Activated T-helper 17 cell treated with anti-CD3 and anti-CD28 coated beads, Interleukin-2, amount 50 U/mL, for 72 hours (primary cell): ENCODE results near the gene SF3B4. TPM values are rescaled to one million over a fixed set of nuclear protein-coding genes. Genes with fewer than 3 reads are reported as not detected.
"Not testable (repeated sequence)": the region's sequence is repeated elsewhere in the genome, so short reads cannot be mapped to it uniquely, and the experiment has no call there.

ENCODE experiments used
- ATAC-seq: fragments of 150-1000 bp; cut with Tn5 transposase; replicated peaks from 2 replicates; pipeline ENCODE4 v1.10.0; 2021; ENCODE audit warnings: mild to moderate bottlenecking, moderate library complexity
- H3K27ac Mint-ChIP-seq: one replicate; pipeline ENCODE4 v1.8.0; 2022; ENCODE audit warnings: mixed read lengths
- H3K27me3 Mint-ChIP-seq: one replicate; pipeline ENCODE4 v1.8.0; 2022; ENCODE audit warnings: mixed read lengths
- H3K36me3 Mint-ChIP-seq: one replicate; pipeline ENCODE4 v1.8.0; 2022; ENCODE audit warnings: low read depth, mild to moderate bottlenecking, mixed read lengths
- H3K4me1 Mint-ChIP-seq: one replicate; pipeline ENCODE4 v1.8.0; 2022; ENCODE audit warnings: mixed read lengths
- H3K4me3 Mint-ChIP-seq: one replicate; pipeline ENCODE4 v1.8.0; 2022; ENCODE audit warnings: mild to moderate bottlenecking, mixed read lengths
- H3K9me3 Mint-ChIP-seq: one replicate; pipeline ENCODE4 v1.8.0; 2022; ENCODE audit warnings: mixed read lengths
- total RNA-seq, 2 donors: library from RNA; stranded (reverse); gene quantifications; one replicate each; pipeline ENCODE4 v1.2.3, GENCODE V29; 2022

SF3B4 gene
- total RNA-seq, 2 donors from 2014 or later = 45.8 to 90.6 TPM

DNA sequence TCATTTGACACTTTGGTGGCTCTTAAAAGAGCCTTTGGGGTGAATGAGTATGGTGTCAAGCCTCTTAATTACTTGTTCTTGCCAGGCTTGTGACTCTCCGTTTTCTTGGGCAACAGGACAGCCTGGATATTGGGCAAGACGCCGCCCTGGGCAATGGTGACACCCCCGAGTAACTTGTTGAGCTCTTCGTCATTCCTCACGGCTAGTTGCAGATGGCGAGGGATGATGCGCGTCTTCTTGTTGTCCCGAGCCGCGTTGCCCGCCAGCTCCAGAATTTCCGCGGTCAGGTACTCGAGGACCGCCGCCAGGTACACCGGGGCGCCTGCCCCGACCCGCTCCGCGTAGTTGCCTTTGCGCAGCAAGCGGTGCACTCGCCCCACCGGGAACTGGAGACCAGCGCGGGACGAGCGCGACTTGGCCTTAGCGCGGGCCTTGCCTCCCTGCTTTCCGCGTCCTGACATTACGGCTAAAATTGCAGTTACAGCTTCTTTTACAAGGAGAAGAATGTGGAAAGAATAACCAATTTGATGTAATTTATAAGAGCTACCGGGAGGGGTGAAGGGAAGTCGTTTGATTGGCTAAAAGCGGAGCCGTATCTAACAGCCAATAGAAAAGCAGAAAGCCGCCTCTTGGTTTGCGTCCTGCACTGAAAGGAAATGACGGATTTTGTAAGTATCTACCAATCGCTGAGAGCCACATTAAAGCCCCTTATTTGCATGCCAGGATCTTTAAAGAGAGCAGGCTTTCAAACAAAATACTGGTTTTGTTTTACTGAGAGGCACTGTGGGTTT lies 40.0 kb downstream of the SF3B4 start:
- Mint-ChIP-seq H3K4me3 (no peak overlapping the region), H3K9me3 (no peaks in the 10 kb centered on the region), H3K36me3 (no peaks in the 10 kb centered on the region), H3K4me1 (no peaks in the 10 kb centered on the region), H3K27me3 (no peaks in the 10 kb centered on the region), H3K27ac (no peak overlapping the region)
- peak; percentile 69 for ATAC-seq

DNA sequence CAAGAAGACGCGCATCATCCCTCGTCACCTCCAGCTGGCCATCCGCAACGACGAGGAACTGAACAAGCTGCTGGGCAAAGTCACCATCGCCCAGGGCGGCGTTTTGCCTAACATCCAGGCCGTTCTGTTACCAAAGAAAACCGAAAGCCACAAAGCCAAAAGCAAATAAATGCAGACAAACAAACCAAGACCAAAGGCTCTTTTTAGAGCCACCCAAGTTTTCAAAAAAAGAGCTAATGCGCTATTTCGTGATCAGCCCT lies 40.5 kb downstream of the SF3B4 start:
- H3K9me3 Mint-ChIP-seq, ATAC-seq, H3K27ac Mint-ChIP-seq: not testable (repeated sequence)

DNA sequence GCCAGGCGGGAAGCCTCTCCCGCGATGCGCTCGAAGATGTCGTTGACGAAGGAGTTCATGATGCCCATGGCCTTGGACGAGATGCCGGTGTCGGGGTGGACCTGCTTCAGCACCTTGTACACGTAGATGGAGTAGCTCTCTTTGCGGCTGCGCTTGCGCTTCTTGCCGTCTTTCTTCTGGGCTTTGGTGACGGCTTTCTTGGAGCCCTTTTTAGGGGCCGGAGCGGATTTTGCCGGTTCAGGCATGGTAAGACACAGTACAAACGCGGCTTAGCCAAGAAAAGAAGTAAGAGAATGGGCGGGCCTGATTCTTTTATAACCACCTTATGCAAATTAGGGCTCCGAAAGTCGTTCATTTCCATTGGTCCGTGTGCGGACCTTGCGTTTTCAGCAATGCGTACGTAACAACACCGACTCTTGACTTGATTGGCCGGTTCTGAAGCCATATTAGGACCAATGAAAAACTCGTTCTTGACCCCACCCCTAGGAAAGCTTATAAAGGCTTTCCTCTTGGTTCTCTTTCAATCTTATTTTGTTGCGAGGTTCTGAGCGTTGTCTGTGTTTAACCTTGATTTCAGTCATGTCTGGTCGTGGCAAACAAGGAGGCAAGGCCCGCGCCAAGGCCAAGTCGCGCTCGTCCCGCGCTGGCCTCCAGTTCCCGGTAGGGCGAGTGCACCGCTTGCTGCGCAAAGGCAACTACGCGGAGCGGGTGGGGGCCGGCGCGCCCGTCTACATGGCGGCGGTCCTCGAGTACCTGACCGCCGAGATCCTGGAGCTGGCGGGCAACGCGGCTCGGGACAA lies 41.0 kb downstream of the SF3B4 start:
- Mint-ChIP-seq H3K9me3 (no peaks in the 10 kb centered on the region), H3K4me3 (no peak overlapping the region), H3K27me3 (no peaks in the 10 kb centered on the region), H3K36me3 (no peaks in the 10 kb centered on the region), H3K27ac (no peak overlapping the region), H3K4me1 (peaks cover 6% of the 10 kb centered on the region)
- peak; percentile 72 for ATAC-seq

More for the DNA sequence above, 40.5 kb downstream of the SF3B4 start:
- H3K4me3 Mint-ChIP-seq, H3K27me3 Mint-ChIP-seq, H3K4me1 Mint-ChIP-seq, H3K36me3 Mint-ChIP-seq: not testable (repeated sequence)

DNA sequence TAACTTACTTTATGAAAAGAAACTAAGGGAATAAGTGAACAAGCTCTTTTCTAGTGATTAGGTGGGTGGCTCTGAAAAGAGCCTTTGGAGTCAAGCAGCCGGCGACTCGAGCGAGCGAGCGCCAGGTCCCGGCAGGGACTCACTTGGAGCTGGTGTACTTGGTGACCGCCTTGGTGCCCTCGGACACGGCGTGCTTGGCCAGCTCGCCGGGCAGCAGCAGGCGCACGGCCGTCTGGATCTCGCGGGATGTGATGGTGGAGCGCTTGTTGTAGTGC lies 41.5 kb downstream of the SF3B4 start:
- not testable (repeated sequence) for H3K36me3 Mint-ChIP-seq, ATAC-seq, H3K4me1 Mint-ChIP-seq, H3K27me3 Mint-ChIP-seq, H3K9me3 Mint-ChIP-seq, H3K27ac Mint-ChIP-seq, H3K4me3 Mint-ChIP-seq

DNA sequence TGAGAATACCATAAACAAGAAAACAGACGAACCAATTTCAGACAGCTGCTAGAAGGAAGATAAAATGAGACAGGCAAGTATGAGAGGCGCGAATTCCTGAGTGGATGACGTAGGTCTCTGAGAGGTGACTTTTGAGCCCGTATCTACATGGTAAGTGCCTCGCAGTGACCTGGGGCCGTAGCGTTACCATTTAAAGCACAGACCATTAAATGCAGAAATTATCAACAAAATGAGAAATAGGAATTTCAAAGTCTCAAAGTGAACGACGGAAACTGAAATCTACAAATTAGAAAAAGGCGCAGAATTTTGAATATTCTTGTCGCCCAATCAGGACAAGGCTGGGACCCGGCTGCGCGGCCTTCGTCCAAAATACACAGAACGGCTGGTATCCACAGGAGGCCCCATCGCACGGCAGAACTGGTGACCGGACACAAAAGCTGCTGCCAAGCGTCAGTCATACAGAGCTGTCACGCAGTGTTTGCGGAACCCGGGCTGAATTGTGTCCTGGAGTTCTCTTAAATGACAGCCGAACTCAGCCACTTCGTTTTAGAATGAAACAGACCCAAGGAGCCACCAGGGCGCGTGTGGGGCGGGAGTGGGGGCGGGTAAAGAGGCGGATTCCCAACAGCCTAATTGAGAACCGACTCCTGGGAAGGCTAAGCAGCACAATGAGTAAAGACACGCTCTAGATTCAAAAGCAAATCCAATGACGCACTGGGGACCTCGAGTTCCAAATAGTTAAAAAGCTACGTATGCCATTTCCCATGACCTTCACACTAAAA lies 42.1 kb downstream of the SF3B4 start:
- no peaks in the 10 kb centered on the region for H3K27me3 Mint-ChIP-seq
- peak; percentile 27 for ATAC-seq
- H3K36me3 Mint-ChIP-seq = no peaks in the 10 kb centered on the region
- H3K9me3 Mint-ChIP-seq = no peaks in the 10 kb centered on the region
- H3K4me1 Mint-ChIP-seq = peaks cover 6% of the 10 kb centered on the region
- H3K27ac Mint-ChIP-seq = no peak overlapping the region
- H3K4me3 Mint-ChIP-seq = no peak overlapping the region

DNA sequence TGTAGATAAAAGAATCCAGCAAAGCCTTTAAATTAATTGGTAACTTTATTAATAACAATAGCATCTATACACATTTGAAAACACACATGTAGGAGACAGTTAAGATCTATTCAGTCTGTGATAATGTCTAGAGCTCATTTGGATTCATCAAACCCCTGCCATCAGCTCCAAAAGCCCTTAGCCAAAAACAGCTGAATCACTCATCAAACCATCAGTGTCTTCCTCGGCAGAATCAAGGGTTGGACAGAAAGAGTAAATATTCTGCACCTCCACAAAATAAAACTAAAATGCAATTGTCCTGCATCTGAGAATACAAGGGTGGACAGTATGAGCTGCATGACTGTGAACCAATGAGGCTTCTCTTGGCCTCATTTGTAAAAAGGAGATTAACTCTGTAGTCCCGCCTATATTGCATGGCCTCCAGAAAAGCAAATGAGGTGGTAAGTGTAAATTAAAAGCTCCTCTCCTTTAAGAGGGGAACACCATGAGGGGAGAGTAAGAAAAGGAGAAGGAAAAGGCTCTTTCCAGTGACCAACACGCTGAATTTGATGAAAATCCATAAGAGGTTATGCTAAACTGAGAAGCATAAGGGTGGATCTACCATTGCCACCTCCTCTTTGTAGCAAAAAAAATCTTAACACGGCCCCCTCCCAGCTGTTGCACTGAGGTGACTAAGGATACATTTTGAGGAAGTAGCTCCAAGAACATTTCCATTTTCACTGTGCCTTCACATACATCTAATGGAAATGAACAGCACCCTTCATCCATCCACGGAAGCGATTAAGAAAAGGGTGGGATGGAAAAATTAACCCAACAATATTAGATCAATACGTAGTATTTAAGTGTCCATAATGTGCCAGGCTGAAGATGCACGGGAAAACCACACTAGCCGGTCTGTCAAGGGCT lies 42.9 kb downstream of the SF3B4 start:
- Mint-ChIP-seq H3K4me1 (peaks cover 9% of the 10 kb centered on the region), H3K27me3 (no peaks in the 10 kb centered on the region), H3K36me3 (no peaks in the 10 kb centered on the region), H3K4me3 (no peak overlapping the region), H3K9me3 (no peaks in the 10 kb centered on the region), H3K27ac (no peak overlapping the region)
- ATAC-seq = no peak

DNA sequence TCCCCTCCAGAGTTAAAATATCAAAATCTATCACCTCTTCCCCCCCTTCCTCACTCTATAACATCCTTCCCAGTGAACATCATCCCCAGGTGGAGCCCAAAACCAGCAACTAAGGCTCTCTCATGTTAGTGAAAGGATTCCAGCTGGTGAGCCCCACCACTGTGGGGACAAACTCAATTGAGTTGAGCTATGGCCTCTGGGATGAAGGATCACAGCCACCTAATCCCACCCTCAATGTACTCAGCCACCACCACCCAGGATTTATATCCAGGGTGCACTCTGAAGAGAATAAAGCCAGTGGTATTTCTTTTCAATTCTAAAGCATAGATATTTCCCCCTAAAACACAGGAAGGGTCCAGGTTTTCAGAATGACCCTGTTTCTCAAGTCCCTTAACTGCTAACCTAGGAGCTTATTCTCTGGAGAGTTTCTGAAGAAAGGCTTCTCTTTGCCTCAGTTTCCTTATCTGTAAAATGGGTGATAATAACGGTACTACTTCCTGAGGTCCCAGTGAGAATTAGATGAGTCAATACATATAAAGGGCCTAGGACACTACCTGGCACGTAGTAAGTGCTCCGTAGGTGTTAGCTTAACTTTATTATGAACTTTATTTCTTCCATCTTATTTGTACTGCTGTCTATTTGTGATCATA lies 43.9 kb downstream of the SF3B4 start:
- Mint-ChIP-seq H3K27ac (no peak overlapping the region), H3K4me3 (no peak overlapping the region)
- ATAC-seq = no peak

DNA sequence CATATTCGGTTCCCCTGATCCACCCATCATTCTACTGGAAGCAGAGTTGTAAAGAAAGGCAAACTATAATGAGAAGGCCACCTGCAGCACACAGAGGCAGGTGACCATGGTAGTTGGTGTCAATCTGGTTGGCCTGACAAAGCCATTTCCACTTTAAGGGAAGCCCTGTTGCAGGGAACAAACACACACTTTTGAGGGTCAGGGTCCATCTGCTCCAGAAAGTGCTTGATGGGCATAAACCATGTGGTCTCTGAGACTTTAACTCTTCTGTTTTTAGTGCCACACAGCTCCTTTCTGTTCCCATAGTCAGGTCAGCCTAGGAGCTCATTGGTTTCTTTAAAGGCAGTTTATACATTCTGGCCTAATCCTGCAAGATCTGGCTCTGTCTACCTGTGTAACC lies 45.7 kb downstream of the SF3B4 start:
- no peak for ATAC-seq

More for the DNA sequence above, 43.9 kb downstream of the SF3B4 start:
- Mint-ChIP-seq H3K27me3 (no peaks in the 10 kb centered on the region), H3K4me1 (peaks cover 16% of the 10 kb centered on the region), H3K36me3 (no peaks in the 10 kb centered on the region), H3K9me3 (no peaks in the 10 kb centered on the region)

DNA sequence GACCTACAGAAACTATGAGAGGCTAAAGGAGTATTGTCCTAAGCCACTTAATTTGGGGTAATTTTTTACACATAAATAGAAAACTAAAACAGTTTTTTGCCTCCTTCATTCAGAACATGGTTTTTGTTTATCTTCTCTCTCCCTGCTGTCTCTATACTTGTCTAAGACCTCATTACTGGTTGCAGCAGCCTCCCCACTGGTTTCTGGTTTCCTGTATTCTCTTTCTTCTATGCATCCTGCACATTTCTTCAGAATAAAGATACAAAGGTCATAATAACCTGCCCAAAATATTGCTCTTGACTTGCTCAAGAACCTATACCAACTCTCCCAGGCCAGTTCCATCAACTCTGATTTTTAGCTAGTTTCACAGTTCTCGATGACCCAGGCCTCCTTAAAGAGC lies 48.0 kb downstream of the SF3B4 start:
- H3K36me3 Mint-ChIP-seq = no peaks in the 10 kb centered on the region
- H3K27me3 Mint-ChIP-seq = no peaks in the 10 kb centered on the region
- peak overlapping the region; percentile 82 for H3K27ac Mint-ChIP-seq
- H3K4me1 Mint-ChIP-seq = peaks cover 16% of the 10 kb centered on the region
- peak overlapping the region; percentile 59 for H3K4me3 Mint-ChIP-seq
- H3K9me3 Mint-ChIP-seq = no peaks in the 10 kb centered on the region
- ATAC-seq = peak; percentile 39

More for the DNA sequence above, 45.7 kb downstream of the SF3B4 start:
- Mint-ChIP-seq H3K4me3 (no peak overlapping the region), H3K4me1 (peaks cover 16% of the 10 kb centered on the region), H3K27ac (peak overlapping the region; percentile 31), H3K9me3 (no peaks in the 10 kb centered on the region), H3K36me3 (no peaks in the 10 kb centered on the region), H3K27me3 (no peaks in the 10 kb centered on the region)

DNA sequence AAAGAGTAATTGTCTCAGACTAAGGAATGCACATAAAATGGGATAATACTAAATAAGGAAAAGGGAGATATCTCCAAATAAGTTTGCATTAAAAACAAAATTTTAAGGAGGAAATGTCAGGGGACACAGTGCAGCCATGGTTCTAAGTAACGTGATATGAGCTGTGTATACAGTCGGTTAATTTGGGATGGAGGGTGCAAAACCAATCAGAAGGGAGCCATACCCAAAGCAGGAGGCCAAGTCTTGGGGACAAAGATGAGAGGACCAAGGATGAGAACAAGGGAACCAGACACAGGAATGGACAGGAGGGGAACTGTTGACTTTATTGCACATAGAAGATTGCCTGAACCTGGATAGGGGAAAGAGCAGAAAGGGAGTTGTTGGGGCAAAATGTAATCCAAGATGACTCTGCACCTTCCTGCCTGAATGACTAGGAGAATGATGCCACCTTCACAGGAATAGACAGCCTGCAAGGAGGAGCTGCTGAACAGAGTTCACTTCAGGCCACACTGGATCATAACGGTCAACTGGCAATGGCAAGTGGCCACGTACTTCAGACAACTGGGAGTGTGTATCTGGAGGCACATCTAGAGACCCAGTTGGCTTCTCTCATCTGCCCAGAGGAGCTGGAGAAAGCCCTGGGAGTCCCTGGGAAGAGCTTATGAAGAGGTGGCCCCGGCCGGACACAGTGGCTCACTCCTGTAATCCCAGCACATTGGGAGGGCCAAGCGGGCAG lies 50.2 kb downstream of the SF3B4 start:
- no peaks in the 10 kb centered on the region for H3K36me3 Mint-ChIP-seq
- H3K9me3 Mint-ChIP-seq = no peaks in the 10 kb centered on the region
- no peaks in the 10 kb centered on the region for H3K27me3 Mint-ChIP-seq
- no peak overlapping the region for H3K4me3 Mint-ChIP-seq
- no peak for ATAC-seq
- peaks cover 15% of the 10 kb centered on the region for H3K4me1 Mint-ChIP-seq
- H3K27ac Mint-ChIP-seq = no peak overlapping the region

Other genes starting within 250 kb of the SF3B4 start
- gene FCGR1A, start 145.1 kb downstream of the SF3B4 start, total RNA-seq = not detected
- gene BOLA1, start 28.2 kb downstream of the SF3B4 start, total RNA-seq = 10 to 100 TPM; 23.1 to 26.7 TPM
- 1 to 10 TPM; 5.8 to 7.5 TPM for gene SV2A, start 10.0 kb downstream of the SF3B4 start, total RNA-seq
- 1 to 10 TPM; 3.0 to 7.9 TPM for gene MTMR11, start 9.1 kb upstream of the SF3B4 start, total RNA-seq
- 10 to 100 TPM; 21.4 to 48.7 TPM for gene OTUD7B, start 82.9 kb upstream of the SF3B4 start, total RNA-seq
- gene VPS45, start 140.0 kb upstream of the SF3B4 start, total RNA-seq = 10 to 100 TPM; 24.7 to 26.9 TPM
- 10 to 100 TPM; 33.1 to 43.0 TPM for gene PLEKHO1, start 222.1 kb upstream of the SF3B4 start, total RNA-seq